ENCODE results near the gene FARS2. TPM values are rescaled to one million over a fixed set of nuclear protein-coding genes. Genes with fewer than 3 reads are reported as not detected.

FARS2 gene
- total RNA-seq, 1 donor from 2014 or later, result 16.5 TPM

DNA sequence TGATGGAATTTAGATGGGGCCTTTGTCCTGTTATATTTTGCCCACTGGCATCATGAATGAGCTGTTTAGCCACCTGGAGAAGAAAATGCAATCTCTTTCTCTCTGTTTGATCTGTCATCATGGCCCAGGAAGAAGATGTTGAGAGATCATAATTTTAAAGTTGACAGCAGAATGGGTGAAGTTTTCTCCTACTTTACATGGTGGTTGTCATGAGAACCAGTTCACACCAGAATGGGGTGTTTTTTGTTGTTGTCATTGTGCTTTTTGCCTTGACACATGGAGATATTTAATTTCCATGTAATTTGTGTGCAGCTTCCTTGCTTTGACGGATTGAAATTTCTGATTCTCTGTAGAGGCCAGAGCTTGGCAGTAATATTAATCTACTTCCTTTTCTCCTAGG, 122.5 kb downstream of the FARS2 start:
- H3K9me3 ChIP-seq, result no peaks in the 10 kb centered on the region
- TF ChIP-seq POLR2AphosphoS5 (IDR thresholded peaks at IDR 0.05; ENCODE audit: insufficient read depth in 1 of 2, low read depth in 1 of 2), result no peak
- TF ChIP-seq, protein P1, sequence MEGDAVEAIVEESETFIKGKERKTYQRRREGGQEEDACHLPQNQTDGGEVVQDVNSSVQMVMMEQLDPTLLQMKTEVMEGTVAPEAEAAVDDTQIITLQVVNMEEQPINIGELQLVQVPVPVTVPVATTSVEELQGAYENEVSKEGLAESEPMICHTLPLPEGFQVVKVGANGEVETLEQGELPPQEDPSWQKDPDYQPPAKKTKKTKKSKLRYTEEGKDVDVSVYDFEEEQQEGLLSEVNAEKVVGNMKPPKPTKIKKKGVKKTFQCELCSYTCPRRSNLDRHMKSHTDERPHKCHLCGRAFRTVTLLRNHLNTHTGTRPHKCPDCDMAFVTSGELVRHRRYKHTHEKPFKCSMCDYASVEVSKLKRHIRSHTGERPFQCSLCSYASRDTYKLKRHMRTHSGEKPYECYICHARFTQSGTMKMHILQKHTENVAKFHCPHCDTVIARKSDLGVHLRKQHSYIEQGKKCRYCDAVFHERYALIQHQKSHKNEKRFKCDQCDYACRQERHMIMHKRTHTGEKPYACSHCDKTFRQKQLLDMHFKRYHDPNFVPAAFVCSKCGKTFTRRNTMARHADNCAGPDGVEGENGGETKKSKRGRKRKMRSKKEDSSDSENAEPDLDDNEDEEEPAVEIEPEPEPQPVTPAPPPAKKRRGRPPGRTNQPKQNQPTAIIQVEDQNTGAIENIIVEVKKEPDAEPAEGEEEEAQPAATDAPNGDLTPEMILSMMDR (IDR thresholded peaks at IDR 0.05), result no peak
- no peak for TF ChIP-seq POLR2A (IDR thresholded peaks at IDR 0.05)
- no peak overlapping the region for H3K27ac ChIP-seq
- H3K4me1 ChIP-seq, result no peaks in the 10 kb centered on the region
- no peak for DNase-seq (ENCODE audit: extremely low spot score in 2 of 2)
- H3K27me3 ChIP-seq, result no peaks in the 10 kb centered on the region
- no peak overlapping the region for H3K4me3 ChIP-seq
- no peaks in the 10 kb centered on the region for H3K36me3 ChIP-seq
- intact Hi-C loops (cut with DNase I), result no loop called here

DNA sequence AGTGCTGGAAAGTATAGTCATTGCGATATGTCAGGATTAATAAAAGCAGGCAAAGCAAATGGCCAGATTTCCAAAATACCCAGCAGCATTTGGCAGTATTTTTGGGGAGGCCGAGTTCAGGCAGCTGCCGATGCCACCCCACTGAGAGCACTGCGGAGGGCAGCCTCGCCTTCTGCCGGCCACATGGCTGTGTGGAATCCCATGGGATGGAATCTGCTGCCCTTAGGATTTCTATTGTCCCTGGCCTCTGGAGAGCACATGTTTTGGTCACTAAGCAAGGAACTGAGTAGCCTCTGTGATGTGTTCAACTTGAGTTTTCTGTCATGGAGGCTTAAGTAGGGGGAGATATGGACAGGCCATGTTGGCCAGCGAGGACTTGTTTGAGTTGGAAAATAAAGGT, 123.0 kb downstream of the FARS2 start:
- no peak overlapping the region for H3K4me3 ChIP-seq
- no peaks in the 10 kb centered on the region for H3K4me1 ChIP-seq
- intact Hi-C loops (cut with DNase I), result no loop called here
- TF ChIP-seq, protein P1 (IDR thresholded peaks at IDR 0.05), result no peak
- TF ChIP-seq POLR2AphosphoS5 (IDR thresholded peaks at IDR 0.05; ENCODE audit: insufficient read depth in 1 of 2, low read depth in 1 of 2), result no peak
- no peak for TF ChIP-seq POLR2A (IDR thresholded peaks at IDR 0.05)
- H3K36me3 ChIP-seq, result no peaks in the 10 kb centered on the region
- no peak for DNase-seq (ENCODE audit: extremely low spot score in 2 of 2)
- H3K27ac ChIP-seq, result no peak overlapping the region
- no peaks in the 10 kb centered on the region for H3K9me3 ChIP-seq
- H3K27me3 ChIP-seq, result no peaks in the 10 kb centered on the region

DNA sequence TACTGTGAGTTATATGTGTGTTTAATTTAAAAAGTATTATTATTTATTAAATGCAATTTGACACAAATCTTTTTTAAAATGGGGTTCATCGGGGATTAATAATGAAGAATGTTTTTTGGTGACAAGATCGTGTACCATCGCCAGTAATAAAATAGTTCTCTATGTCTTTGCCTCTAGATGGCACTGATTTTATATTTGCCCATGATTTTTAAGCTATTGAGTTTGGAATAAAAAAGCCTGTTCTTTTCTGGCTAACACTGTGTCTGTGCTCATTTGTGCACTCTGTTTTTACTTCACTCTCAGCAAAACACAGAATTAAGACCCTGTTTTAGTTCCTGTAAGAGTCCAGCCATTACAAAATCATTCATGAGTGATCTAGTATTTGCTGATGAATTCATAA, 127.0 kb downstream of the FARS2 start:
- TF ChIP-seq, protein P1 (IDR thresholded peaks at IDR 0.05), result no peak
- TF ChIP-seq POLR2A (IDR thresholded peaks at IDR 0.05) (no peak), POLR2AphosphoS5 (IDR thresholded peaks at IDR 0.05; ENCODE audit: insufficient read depth in 1 of 2, low read depth in 1 of 2) (no peak)
- intact Hi-C loops (cut with DNase I), result no loop called here

DNA sequence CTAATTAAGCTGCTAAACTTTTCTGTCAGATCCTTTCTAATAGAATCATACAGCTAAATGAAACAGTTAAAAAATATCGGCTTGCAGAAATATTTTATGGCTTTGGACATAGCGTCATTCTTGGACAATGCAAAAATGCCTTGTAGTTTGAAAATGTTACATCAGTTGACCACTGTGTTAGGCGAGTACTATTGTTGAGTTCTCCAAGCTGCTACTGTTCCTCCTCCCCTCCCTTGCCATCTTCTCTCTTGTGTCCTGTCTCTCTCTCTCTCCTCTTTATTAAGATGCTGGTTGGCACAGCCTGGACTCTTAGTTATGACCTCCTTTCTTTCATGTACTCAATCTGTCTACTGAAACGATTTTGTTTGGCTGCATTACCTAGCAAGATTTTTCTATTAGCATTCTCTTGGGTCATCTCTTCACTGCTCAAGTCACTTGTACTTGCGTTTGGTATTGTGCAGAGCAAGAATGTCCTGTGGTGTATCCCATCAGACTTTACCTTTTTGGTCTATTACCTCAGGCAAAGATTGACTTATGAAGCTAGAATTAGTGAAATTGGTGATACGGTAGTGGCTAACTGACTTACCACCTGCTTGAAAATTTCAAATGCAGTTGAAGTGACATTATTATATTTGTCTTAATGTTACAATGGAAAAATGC, 127.9 kb downstream of the FARS2 start:
- Histone ChIP-seq H3K9me3 (no peaks in the 10 kb centered on the region), H3K27me3 (no peaks in the 10 kb centered on the region), H3K4me1 (no peaks in the 10 kb centered on the region), H3K27ac (no peak overlapping the region), H3K36me3 (no peaks in the 10 kb centered on the region), H3K4me3 (no peak overlapping the region)
- TF ChIP-seq, protein P1 (IDR thresholded peaks at IDR 0.05), result no peak
- TF ChIP-seq POLR2AphosphoS5 (IDR thresholded peaks at IDR 0.05; ENCODE audit: insufficient read depth in 1 of 2, low read depth in 1 of 2) (no peak), POLR2A (IDR thresholded peaks at IDR 0.05) (no peak)
- intact Hi-C loops (cut with DNase I), result no loop called here
- no peak for DNase-seq (ENCODE audit: extremely low spot score in 2 of 2)

More for the DNA sequence above, 127.0 kb downstream of the FARS2 start:
- H3K9me3 ChIP-seq, result no peaks in the 10 kb centered on the region
- no peaks in the 10 kb centered on the region for H3K36me3 ChIP-seq
- H3K4me3 ChIP-seq, result no peak overlapping the region
- no peak for DNase-seq (ENCODE audit: extremely low spot score in 2 of 2)
- H3K27ac ChIP-seq, result no peak overlapping the region
- no peaks in the 10 kb centered on the region for H3K4me1 ChIP-seq
- no peaks in the 10 kb centered on the region for H3K27me3 ChIP-seq

DNA sequence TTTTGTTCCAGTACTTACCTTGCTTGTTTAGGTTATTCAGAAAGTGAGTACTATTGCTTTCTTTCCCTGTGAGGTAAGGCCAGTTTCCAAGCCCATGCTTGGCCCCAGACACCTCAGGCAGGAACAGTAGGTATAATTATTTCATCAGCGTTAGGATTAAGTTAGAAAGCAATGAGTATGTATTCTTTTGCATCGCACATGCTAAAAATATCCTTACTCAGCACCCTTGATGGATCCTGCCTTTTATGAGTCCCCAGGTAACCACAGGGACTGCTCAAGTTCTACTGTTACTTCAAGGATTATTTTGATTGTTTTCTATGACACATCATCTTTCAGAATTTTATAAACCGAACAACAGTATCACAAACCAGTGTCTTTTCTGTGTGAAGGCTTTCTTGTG, 128.9 kb downstream of the FARS2 start:
- no peaks in the 10 kb centered on the region for H3K36me3 ChIP-seq
- H3K27ac ChIP-seq, result no peak overlapping the region
- H3K9me3 ChIP-seq, result no peaks in the 10 kb centered on the region
- DNase-seq (ENCODE audit: extremely low spot score in 2 of 2), result no peak
- H3K4me1 ChIP-seq, result no peaks in the 10 kb centered on the region
- intact Hi-C loops (cut with DNase I), result no loop called here
- TF ChIP-seq POLR2A (IDR thresholded peaks at IDR 0.05) (no peak), POLR2AphosphoS5 (IDR thresholded peaks at IDR 0.05; ENCODE audit: insufficient read depth in 1 of 2, low read depth in 1 of 2) (no peak)
- TF ChIP-seq, protein P1 (IDR thresholded peaks at IDR 0.05), result no peak
- no peaks in the 10 kb centered on the region for H3K27me3 ChIP-seq
- no peak overlapping the region for H3K4me3 ChIP-seq

Data from vagina (tissue), 2 donors.